AG09309 (cell line): ENCODE measurements around the gene STK26.
"Not testable (repeated sequence)": the region's sequence is repeated elsewhere in the genome, so short reads cannot be mapped to it uniquely, and the experiment has no call there.

Source experiments
- DNase-seq: peaks from one replicate; pipeline ENCODE4 v3.0.0-alpha.2; 2010; ENCODE audit warnings: low read depth
- H3K4me3 ChIP-seq: 2 replicates; pipeline ENCODE4 v1.5.1; 2011; ENCODE audit warnings: mild to moderate bottlenecking, low read depth, low read length, moderate library complexity; ENCODE audit not compliant: control insufficient read depth
- CTCF ChIP-seq: IDR thresholded peaks from 2 replicates; pipeline ENCODE4 v1.5.1; 2011; ENCODE audit warnings: mild to moderate bottlenecking, low read depth, low read length, inconsistent platforms; ENCODE audit not compliant: insufficient read depth, control insufficient read depth; ENCODE audit errors: missing control alignments

The STK26 gene

GRCh38 chrX:132045456-132045855, 22.4 kb downstream of the STK26 start:
- H3K4me3 ChIP-seq: no peak overlapping the region
- no peak for DNase-seq
- TF ChIP-seq CTCF: no peak

- H3K4me3 ChIP-seq: no peak overlapping the region
- no peak for DNase-seq
- TF ChIP-seq CTCF: no peak
These were observed 23.4 kb downstream of the STK26 start for GRCh38 chrX:132046533-132046932.

- H3K4me3 ChIP-seq, DNase-seq: not testable (repeated sequence)
These were observed 28.7 kb downstream of the STK26 start for GRCh38 chrX:132051778-132052177.

GRCh38 chrX:132058050-132058449, 34.9 kb downstream of the STK26 start:
- no peak for DNase-seq
- H3K4me3 ChIP-seq: no peak overlapping the region
- TF ChIP-seq CTCF: no peak

GRCh38 chrX:132058975-132059374, 35.9 kb downstream of the STK26 start:
- TF ChIP-seq CTCF: no peak
- no peak for DNase-seq
- no peak overlapping the region for H3K4me3 ChIP-seq

GRCh38 chrX:132059973-132060540, 37.0 kb downstream of the STK26 start:
- no peak for DNase-seq
- no peak overlapping the region for H3K4me3 ChIP-seq
- no peak for TF ChIP-seq CTCF

- TF ChIP-seq CTCF: no peak
- no peak for DNase-seq
- H3K4me3 ChIP-seq: no peak overlapping the region
These were observed 40.2 kb downstream of the STK26 start for GRCh38 chrX:132063334-132063733.
